Uterus (tissue), 4 donors: ENCODE measurements around the gene FBLIM1. TPM values are rescaled to one million over a fixed set of nuclear protein-coding genes. Genes with fewer than 3 reads are reported as not detected.

Source experiments
- DNase-seq, 2 donors: peaks; one replicate each; pipeline ENCODE4 v3.0.0-alpha.2; 2019 to 2020
- H3K27ac ChIP-seq, 2 donors: fragments of 200-600 bp; sonication (generic); 1 replicate in 1 of 2; 2 replicates in 1 of 2; pipeline ENCODE4 v1.5.1; 2016 to 2018
- H3K27me3 ChIP-seq, 2 donors: fragments of 200-600 bp; sonication (generic); one replicate each; pipeline ENCODE4 v1.5.1; 2018 to 2019; ENCODE audit warnings: control low read depth in 1 of 2
- H3K36me3 ChIP-seq, 2 donors: fragments of 200-600 bp; sonication (generic); one replicate each; pipeline ENCODE4 v1.5.1; 2019; ENCODE audit warnings: control low read depth in 1 of 2
- H3K4me1 ChIP-seq, 2 donors: fragments of 200-600 bp; sonication (generic); one replicate each; pipeline ENCODE4 v1.5.1; 2018 to 2019; ENCODE audit warnings: control low read depth in 1 of 2
- H3K4me3 ChIP-seq, 2 donors: fragments of 200-600 bp; sonication (generic); 1 replicate in 1 of 2; 2 replicates in 1 of 2; pipeline ENCODE4 v1.5.1; 2018 to 2019; ENCODE audit warnings: mild to moderate bottlenecking in 1 of 2
- H3K9me3 ChIP-seq, 2 donors: fragments of 200-600 bp; sonication (generic); one replicate each; pipeline ENCODE4 v1.5.1; 2019; ENCODE audit warnings: control low read depth in 1 of 2
- POLR2A ChIP-seq, 2 donors: fragments of 450-650 bp; IDR thresholded peaks; one replicate each; pipeline ENCODE4 v1.6.1; 2016; ENCODE audit warnings: antibody characterized with exemption in 2 of 2, mild to moderate bottlenecking in 1 of 2, moderate library complexity in 1 of 2
- intact Hi-C: fragments of 100-400 bp; cut with DNase I; formaldehyde crosslinking; loops from one replicate; pipeline ENCODE4 v1.15.1; 2023; ENCODE audit warnings: low total_unique reads
- total RNA-seq, 4 donors: library from RNA; depleted of rRNA in 3 of 4; stranded (reverse); fragments of >200 nt in 3 of 4; gene quantifications; one replicate each; pipeline versions ENCODE4 v1.1.0 to v1.2.4, GENCODE V29; 2014 to 2023
- TF ChIP-seq, protein P1 (sequence below), 4 experiments: fragments of 200-600 bp in 2 of 4; fragments of 450-650 bp in 2 of 4; sonication (generic) in 2 of 4; IDR thresholded peaks; one replicate each; pipeline ENCODE4 v1.5.1; 2016 to 2019; ENCODE audit warnings: antibody characterized with exemption in 4 of 4, mild to moderate bottlenecking in 2 of 4, moderate library complexity in 1 of 4
- donor health status: DM: yes; HTN: yes; CAD: no.

FBLIM1 gene
- total RNA-seq, 4 donors from 2014 or later = 12.9 to 96.9 (median 74.3) TPM

DNA sequence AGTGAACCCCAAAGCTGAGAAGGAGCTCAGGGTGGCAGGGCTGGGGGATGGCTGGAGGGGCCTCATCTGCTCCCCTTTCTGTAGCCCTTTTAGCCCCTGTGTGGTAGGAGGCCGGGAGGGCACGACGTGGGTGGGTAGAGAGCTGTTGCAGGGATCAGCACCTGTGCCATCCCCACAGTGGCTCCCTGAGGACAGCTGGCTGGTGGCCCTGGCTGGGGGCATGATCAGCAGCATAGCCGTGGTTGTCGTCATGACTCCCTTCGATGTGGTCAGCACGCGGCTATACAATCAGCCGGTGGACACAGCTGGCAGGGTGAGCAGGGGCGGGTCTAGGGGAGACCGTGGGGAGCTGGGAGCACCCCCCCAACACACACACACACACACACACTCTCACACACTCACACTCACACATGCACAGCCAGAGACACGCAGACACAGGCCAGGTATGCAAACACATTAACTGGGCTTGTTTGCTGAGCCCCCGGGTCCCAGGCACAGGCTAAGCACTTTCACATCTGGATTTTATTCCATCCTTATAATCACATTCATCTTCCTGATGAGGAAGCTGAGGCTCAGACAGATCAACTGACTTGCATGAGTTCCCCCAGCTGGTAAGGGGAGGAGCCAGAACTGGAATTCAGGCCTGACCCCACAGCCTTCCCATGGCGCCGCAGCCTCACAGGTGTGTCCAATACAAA, 20.0 kb upstream of the FBLIM1 start:
- H3K27me3 ChIP-seq = no peaks in the 10 kb centered on the region
- TF ChIP-seq, protein P1, sequence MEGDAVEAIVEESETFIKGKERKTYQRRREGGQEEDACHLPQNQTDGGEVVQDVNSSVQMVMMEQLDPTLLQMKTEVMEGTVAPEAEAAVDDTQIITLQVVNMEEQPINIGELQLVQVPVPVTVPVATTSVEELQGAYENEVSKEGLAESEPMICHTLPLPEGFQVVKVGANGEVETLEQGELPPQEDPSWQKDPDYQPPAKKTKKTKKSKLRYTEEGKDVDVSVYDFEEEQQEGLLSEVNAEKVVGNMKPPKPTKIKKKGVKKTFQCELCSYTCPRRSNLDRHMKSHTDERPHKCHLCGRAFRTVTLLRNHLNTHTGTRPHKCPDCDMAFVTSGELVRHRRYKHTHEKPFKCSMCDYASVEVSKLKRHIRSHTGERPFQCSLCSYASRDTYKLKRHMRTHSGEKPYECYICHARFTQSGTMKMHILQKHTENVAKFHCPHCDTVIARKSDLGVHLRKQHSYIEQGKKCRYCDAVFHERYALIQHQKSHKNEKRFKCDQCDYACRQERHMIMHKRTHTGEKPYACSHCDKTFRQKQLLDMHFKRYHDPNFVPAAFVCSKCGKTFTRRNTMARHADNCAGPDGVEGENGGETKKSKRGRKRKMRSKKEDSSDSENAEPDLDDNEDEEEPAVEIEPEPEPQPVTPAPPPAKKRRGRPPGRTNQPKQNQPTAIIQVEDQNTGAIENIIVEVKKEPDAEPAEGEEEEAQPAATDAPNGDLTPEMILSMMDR (IDR thresholded peaks at IDR 0.05) = no peak
- no peak for TF ChIP-seq POLR2A (IDR thresholded peaks at IDR 0.05)
- intact Hi-C loops = no loop called here
- H3K4me3 ChIP-seq = no peak overlapping the region
- DNase-seq = peak in 1 of 2 donors; percentile 12
- H3K36me3 ChIP-seq = no peaks in the 10 kb centered on the region
- no peaks in the 10 kb centered on the region for H3K9me3 ChIP-seq
- H3K4me1 ChIP-seq = no peaks in the 10 kb centered on the region
- H3K27ac ChIP-seq = no peak overlapping the region

DNA sequence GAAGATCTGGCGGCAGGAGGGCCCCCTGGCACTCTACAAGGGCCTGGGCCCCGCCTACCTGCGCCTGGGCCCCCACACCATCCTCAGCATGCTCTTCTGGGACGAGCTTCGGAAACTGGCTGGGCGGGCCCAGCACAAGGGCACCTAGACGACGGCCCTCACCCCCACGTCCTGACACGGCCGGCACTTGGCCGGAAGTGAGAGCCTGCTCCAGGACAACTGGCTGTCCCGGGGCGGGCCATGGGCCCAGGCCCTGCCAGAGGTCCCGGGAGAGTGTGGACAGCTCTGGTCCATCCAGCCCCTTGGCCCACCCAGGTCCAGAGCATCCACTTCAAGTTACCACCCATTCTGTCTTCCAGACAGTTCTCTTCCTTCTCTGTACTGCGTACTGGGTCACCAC, 19.3 kb upstream of the FBLIM1 start:
- Histone ChIP-seq H3K36me3 (no peaks in the 10 kb centered on the region), H3K27me3 (no peaks in the 10 kb centered on the region), H3K4me3 (no peak overlapping the region), H3K9me3 (no peaks in the 10 kb centered on the region), H3K27ac (no peak overlapping the region), H3K4me1 (no peaks in the 10 kb centered on the region)
- DNase-seq = no peak
- TF ChIP-seq, protein P1 (IDR thresholded peaks at IDR 0.05) = no peak
- no peak for TF ChIP-seq POLR2A (IDR thresholded peaks at IDR 0.05)
- intact Hi-C loops = no loop called here

- no peaks in the 10 kb centered on the region for H3K9me3 ChIP-seq
- no peaks in the 10 kb centered on the region for H3K4me1 ChIP-seq
- H3K27me3 ChIP-seq = no peaks in the 10 kb centered on the region
- TF ChIP-seq, protein P1 (IDR thresholded peaks at IDR 0.05) = no peak
- TF ChIP-seq POLR2A (IDR thresholded peaks at IDR 0.05) = no peak
- H3K27ac ChIP-seq = no peak overlapping the region
- DNase-seq = peak in 1 of 2 donors; percentile 12
- H3K36me3 ChIP-seq = no peaks in the 10 kb centered on the region
- H3K4me3 ChIP-seq = no peak overlapping the region
- intact Hi-C loops = loop anchor here (10.0 kb wide), 1 partner anchor 145 kb away; no protein-coding TSS in a partner anchor
Measured at GRCh38 chr1:15739745-15740144, 18.9 kb upstream of the FBLIM1 start.

- peak; percentile 80 to 82 for DNase-seq
- no peak overlapping the region for H3K27ac ChIP-seq
Measured at GRCh38 chr1:15740924-15741850, 17.4 kb upstream of the FBLIM1 start.

More at GRCh38 chr1:15740924-15741850, 17.4 kb upstream of the FBLIM1 start:
- Histone ChIP-seq H3K9me3 (no peaks in the 10 kb centered on the region), H3K36me3 (no peaks in the 10 kb centered on the region), H3K4me3 (no peak overlapping the region), H3K4me1 (no peaks in the 10 kb centered on the region), H3K27me3 (no peaks in the 10 kb centered on the region)
- no peak for TF ChIP-seq POLR2A (IDR thresholded peaks at IDR 0.05)
- TF ChIP-seq, protein P1 (IDR thresholded peaks at IDR 0.05) = peak; percentile 75 to 90 (median 85)
- intact Hi-C loops = loop anchor here (10.0 kb wide), 1 partner anchor 146 kb away; no protein-coding TSS in a partner anchor
